Stimulated activated CD8-positive, alpha-beta memory T cell treated with anti-CD3 and anti-CD28 coated beads, Interleukin-15, amount 100 ng/mL, for 48 hours (primary cell): ENCODE measurements around the gene B4GALNT4.
"Not testable (repeated sequence)": the region's sequence is repeated elsewhere in the genome, so short reads cannot be mapped to it uniquely, and the experiment has no call there.

Experiments
- DNase-seq, 2 donors: peaks; one replicate each; pipeline ENCODE4 v3.0.0-alpha.2; 2020; ENCODE audit warnings: low read depth in 2 of 2

The B4GALNT4 gene

DNA sequence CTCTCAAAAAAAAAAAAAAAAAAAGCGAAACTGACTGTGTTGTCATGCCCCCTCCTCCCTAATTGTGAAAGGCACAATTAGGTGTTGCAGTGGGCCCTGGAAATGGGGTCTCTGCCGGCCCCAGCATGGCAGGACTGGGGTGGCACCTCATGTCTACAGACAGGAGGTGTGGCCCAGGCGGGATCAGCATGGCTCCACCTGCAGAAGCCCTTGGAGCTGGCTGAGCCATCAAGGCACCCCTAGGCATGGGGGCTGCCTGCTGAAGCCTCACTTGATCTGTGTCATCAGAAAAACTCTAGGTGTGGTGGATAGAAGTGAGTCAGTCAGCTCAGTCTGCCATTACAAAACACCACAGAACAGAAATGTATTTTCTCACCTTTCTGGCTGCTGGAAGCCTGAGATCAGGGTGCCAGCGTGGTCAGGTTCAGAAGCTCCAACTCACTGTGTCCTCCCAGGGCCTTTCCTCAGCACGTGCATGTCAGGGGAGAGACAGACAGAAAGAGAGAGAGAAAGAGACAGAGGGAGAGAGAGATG lies 10.1 kb upstream of the B4GALNT4 start:
- peak; percentile 26 to 45 for DNase-seq

DNA sequence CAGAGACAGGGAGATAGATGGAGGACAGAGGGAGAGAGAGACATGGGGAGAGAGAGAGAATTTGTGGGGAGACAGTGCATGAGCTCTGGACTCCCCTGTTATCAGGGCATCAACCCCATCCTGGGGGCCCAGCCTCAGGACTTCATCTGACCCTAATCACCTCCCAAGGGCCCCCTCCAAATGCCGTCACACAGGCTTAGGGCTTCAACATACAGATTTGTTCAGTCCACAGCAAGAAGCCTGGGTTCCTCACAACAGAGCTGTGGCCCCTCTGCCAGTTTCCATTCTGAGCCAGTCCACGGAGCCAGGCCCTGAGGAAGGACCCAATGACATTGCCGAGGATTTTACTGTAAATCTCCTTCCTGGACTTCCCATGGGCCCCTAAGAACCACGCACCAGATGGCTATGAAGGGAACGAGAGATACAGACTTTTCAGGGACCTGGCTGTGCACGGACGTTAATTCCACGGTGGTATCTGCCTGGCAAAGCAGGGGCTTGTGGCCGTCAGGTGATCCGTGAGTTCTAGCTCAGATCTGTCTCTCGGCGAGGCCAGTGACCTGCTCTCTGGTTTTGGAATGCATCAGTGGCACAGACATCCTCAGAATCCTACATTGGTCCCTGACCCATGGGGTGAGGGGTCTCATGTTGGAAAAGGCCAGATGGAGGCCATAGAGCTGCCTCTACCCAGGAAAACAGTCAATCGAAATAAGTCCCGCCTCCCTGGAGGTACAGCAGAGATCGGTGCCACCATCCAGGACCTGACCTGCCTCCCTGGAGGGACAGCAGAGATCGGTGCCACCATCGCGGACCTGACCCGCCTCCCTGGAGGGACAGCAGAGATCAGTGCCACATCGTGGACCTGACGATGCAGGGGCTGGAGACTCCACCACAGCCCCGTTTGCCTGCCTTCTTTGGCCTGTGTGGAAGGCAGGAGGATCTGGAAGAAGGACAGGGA lies 8.7 kb upstream of the B4GALNT4 start:
- DNase-seq, result no peak

DNA sequence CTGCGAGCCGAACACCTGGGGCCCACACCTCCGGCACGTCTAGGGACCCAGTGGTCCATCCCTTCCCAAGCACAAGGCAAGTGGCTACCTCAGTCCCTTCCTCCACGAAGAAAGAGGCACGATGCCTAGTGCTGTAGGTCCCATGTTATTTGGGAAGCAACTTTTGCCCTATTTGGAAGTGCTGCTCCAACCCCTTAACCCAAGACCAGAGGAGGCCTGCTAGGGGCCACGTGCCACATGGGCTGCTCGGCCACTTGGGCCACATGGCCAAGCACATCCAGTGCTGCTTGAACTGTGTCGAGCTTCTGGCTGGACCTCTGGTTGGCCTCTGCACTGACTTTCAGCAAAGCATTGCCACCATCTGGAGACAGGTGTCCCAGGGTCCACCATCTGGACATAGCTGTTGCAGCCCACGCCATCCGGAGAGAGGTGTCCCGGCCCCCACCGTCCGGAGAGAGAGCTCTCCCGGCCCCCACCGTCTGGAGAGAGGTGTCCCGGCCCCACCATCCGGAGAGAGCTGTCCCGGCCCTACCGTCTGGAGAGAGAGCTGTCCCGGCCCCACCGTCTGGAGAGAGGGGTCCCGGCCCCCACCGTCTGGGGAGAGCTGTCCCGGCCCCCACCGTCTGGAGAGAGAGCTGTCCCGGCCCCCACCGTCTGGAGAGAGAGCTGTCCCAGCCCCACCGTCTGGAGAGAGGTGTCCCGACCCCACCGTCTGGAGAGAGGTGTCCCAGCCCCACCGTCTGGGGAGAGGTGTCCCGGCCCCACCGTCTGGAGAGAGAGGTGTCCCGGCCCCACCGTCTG lies 6.5 kb upstream of the B4GALNT4 start:
- DNase-seq, result no peak

- not testable (repeated sequence) for DNase-seq
These were observed 5.9 kb upstream of the B4GALNT4 start for GRCh38 chr11:363443-363805.

- DNase-seq, result peak; percentile 27 to 36
These were observed 5.1 kb upstream of the B4GALNT4 start for GRCh38 chr11:363948-364761.

DNA sequence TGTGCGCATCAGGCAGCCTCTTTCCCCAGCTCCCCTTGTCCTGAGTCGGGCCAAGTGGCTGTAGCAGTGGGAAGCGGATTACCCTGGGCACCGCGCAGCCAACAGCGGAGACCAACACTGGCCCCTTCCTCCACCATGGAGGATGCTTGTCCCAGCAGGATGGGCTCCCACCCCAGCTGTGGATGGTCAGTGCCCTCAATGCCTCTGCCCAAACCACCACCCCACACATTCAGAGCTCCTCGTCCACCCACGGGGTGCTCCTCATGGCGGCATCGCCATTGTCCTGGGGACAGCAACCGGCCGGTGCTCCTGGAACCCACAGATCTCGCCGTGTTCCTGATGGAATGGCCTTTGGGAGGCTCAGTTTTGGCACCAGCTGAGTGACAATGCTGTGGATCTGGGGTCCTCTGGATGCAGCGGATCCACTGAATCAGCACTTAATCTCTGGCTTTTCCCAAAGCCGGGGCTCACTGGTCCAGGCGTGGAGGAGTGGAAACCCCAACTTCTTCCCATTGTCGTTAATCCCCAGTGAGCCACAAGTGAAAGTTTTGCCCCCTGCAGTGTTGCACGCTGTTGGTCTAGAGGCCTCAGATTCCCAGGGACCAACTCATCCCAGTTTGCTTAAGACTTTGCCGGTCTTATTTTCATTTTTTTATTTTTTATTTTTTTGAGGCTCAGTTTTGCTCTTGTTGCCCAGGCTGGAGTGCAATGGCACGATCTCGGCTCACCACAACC lies 4.1 kb upstream of the B4GALNT4 start:
- no peak for DNase-seq

- no peak for DNase-seq
These were observed 3.5 kb upstream of the B4GALNT4 start for GRCh38 chr11:365831-366230.

GRCh38 chr11:367956-368413 lies 1.3 kb upstream of the B4GALNT4 start:
- no peak for DNase-seq

- DNase-seq, result no peak
These were observed 624 bp upstream of the B4GALNT4 start for GRCh38 chr11:368414-369335.

GRCh38 chr11:370070-370941 lies 1.0 kb downstream of the B4GALNT4 start:
- DNase-seq, result no peak

DNA sequence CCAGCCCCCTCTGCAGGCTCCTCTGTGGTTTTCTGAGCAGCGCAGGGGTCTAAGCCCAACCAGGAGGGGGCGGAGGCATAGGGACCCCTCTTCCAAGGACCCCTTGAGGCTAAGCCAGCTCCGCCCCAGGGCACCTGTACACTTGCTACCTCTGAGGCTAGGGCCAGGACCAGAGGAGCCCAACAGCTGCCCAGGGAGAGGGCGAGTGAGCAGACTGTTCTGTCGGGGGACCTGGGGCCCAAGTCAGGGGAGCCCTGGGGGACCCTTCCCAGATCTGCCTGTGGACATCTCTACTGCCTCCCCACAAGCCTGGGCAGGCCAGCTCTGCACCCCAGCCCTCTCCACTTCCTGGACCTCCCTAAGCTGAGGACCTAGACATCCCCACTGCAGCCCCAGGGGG lies 1.8 kb downstream of the B4GALNT4 start:
- no peak for DNase-seq

GRCh38 chr11:371716-372590 lies 2.7 kb downstream of the B4GALNT4 start:
- no peak for DNase-seq

- no peak for DNase-seq
These were observed 3.8 kb downstream of the B4GALNT4 start for GRCh38 chr11:372809-373715.

GRCh38 chr11:373716-374551 lies 4.6 kb downstream of the B4GALNT4 start:
- DNase-seq, result no peak

DNA sequence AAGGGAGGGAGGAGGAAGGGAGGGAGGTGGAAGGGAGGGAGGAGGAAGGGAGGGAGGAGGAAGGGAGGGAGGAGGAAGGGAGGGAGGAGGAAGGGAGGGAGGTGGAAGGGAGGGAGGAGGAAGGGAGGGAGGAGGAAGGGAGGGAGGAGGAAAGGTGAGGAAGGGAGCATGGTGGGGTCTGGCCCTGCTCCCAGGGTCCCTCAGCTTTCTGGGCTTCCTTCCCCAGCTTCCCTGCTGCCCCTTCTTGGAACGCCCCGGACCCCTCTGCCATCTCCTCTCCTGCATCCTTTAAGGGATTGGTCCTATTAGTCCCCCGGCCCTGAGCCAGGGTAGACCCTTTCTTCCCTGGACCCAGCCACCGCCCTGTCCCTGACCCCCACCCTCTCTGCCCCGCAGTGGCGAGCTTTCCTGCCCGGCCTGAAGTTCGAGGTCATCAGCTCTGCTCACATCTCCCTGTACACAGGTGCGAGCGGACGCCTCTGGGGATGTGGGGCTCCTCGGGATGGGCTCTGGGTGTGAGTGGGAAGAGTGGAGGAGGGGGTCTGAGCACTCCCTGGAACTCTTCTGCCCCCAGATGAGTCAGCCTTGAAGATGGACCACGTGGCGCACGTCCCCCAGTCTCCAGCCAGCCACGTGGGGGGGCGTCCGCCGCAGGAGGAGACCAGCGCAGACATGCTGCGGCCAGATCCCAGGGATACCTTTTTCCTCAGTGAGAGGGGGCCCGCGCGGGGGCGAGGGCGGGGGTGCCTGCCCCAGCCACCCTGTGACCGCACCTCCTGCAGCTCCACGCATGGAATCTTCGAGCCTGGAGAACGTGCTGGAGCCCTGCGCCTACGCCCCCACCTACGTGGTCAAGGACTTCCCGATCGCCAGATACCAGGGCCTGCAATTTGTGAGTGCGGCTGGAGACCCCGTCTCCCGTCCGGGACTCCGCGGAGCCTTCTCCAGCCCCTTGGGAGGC lies 6.0 kb downstream of the B4GALNT4 start:
- DNase-seq, result no peak
